Measurements from ENCODE around the gene P4HA3.

DNA sequence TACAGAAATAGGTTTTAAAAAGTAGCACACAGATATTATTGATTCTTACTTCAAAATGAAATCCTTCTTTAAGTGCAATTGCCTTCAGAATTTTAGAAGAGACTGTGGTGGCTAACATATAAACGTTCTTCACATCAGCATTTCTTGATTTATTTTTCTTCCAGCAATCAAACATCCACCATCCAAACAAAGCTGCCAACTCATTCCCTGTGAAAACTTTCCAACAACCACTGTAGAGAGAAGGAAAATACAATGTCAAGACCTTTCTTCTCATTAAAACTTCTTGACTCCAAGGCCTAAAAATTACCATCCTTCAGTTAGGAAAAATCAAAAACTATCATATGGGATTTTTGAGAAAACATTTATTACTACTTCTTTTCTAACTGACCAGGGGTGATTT is 34.0 kb upstream of the P4HA3 start:
- TF ChIP-seq, protein P1, sequence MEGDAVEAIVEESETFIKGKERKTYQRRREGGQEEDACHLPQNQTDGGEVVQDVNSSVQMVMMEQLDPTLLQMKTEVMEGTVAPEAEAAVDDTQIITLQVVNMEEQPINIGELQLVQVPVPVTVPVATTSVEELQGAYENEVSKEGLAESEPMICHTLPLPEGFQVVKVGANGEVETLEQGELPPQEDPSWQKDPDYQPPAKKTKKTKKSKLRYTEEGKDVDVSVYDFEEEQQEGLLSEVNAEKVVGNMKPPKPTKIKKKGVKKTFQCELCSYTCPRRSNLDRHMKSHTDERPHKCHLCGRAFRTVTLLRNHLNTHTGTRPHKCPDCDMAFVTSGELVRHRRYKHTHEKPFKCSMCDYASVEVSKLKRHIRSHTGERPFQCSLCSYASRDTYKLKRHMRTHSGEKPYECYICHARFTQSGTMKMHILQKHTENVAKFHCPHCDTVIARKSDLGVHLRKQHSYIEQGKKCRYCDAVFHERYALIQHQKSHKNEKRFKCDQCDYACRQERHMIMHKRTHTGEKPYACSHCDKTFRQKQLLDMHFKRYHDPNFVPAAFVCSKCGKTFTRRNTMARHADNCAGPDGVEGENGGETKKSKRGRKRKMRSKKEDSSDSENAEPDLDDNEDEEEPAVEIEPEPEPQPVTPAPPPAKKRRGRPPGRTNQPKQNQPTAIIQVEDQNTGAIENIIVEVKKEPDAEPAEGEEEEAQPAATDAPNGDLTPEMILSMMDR (IDR thresholded peaks at IDR 0.05; ENCODE audit: low read depth, low read length): no peak
- TF ChIP-seq POLR2A (IDR thresholded peaks at IDR 0.05; ENCODE audit: extremely low read depth, insufficient read length): no peak
